H1 (cell line): ENCODE results near the gene SHANK2. TPM values are rescaled to one million over a fixed set of nuclear protein-coding genes. Genes with fewer than 3 reads are reported as not detected.

Source experiments
- CTCF ChIA-PET: fragments of 300-600 bp; sonication (Branson Sonifier 250); formaldehyde crosslinking; loops from one replicate; lab custom pipeline; 2021; ENCODE audit not compliant: partially characterized antibody; lab: Charles Lee
- POLR2A ChIA-PET: fragments of 300-600 bp; sonication (Branson Sonifier 250); formaldehyde crosslinking; loops from one replicate; lab custom pipeline; 2021; ENCODE audit warnings: inconsistent platforms; ENCODE audit not compliant: partially characterized antibody; lab: Charles Lee
- DNase-seq, 2 experiments: peaks; one replicate each; pipeline versions ENCODE4 v3.0.0 to v3.0.0-alpha.2; 2010 to 2022; ENCODE audit warnings: low spot score in 2 of 2, low read depth in 1 of 2, mixed read lengths in 1 of 2
- FAIRE-seq: peaks from 2 replicates; lab custom pipeline; 2011; peaks lifted over from hg19 to GRCh38; lab: Jason Lieb, UNC
- H2AFZ ChIP-seq: 2 replicates; pipeline ENCODE4 v1.8.1; 2012; ENCODE audit warnings: low read length, inconsistent platforms
- H2AK5ac ChIP-seq: 2 replicates; pipeline ENCODE4 v1.6.1; 2013; ENCODE audit warnings: low read depth, low read length
- H2BK120ac ChIP-seq: replicated peaks from 2 replicates; pipeline ENCODE3; 2013; ENCODE audit warnings: low read depth, low read length, inconsistent platforms
- H2BK12ac ChIP-seq: 2 replicates; pipeline ENCODE4 v1.6.1; 2013; ENCODE audit warnings: low read depth, low read length
- H2BK15ac ChIP-seq: 2 replicates; pipeline ENCODE4 v1.6.1; 2013; ENCODE audit warnings: low read length
- H2BK20ac ChIP-seq: 2 replicates; pipeline ENCODE4 v1.6.1; 2013; ENCODE audit warnings: low read length
- H2BK5ac ChIP-seq: 2 replicates; pipeline ENCODE4 v1.6.1; 2013; ENCODE audit warnings: low read depth, low read length
- H3K14ac ChIP-seq: 2 replicates; pipeline ENCODE4 v1.6.1; 2013; ENCODE audit warnings: inconsistent platforms; ENCODE audit not compliant: insufficient read length
- H3K18ac ChIP-seq: 2 replicates; pipeline ENCODE4 v1.6.1; 2013; ENCODE audit warnings: low read length; ENCODE audit errors: extremely low read depth
- H3K23ac ChIP-seq: 2 replicates; pipeline ENCODE4 v1.6.1; 2013; ENCODE audit warnings: inconsistent platforms; ENCODE audit not compliant: insufficient read length
- H3K23me2 ChIP-seq: 2 replicates; pipeline ENCODE4 v1.6.1; 2013; ENCODE audit warnings: low read depth, low read length
- H3K27ac ChIP-seq: 2 replicates; pipeline ENCODE4 v1.6.1; 2011; ENCODE audit warnings: low read depth, low read length, inconsistent platforms
- H3K27me3 ChIP-seq, 4 experiments: replicated peaks in 1 of 4; 1 replicate in 1 of 4; 2 replicates in 3 of 4; pipeline versions ENCODE4 v1.6.1 to v1.8.1; 2011 to 2013; ENCODE audit warnings: low read length in 3 of 4, mild to moderate bottlenecking in 3 of 4, inconsistent platforms in 2 of 4, mixed read lengths in 2 of 4, moderate library complexity in 1 of 4; ENCODE audit not compliant: control insufficient read depth in 3 of 4, insufficient read depth in 3 of 4; ENCODE audit errors: extremely low read depth in 1 of 4
- H3K36me3 ChIP-seq, 4 experiments: 2 replicates each; pipeline versions ENCODE4 v1.6.1 to v1.8.1; 2011 to 2013; ENCODE audit warnings: mild to moderate bottlenecking in 4 of 4, low read length in 3 of 4, moderate library complexity in 2 of 4, control low read depth in 1 of 4, inconsistent platforms in 1 of 4; ENCODE audit not compliant: insufficient read depth in 4 of 4, control insufficient read depth in 2 of 4
- H3K4ac ChIP-seq: replicated peaks from 2 replicates; pipeline ENCODE3; 2013; ENCODE audit warnings: low read length, low read depth, mixed read lengths, inconsistent platforms; ENCODE audit not compliant: insufficient read length
- H3K4me1 ChIP-seq, 4 experiments: replicated peaks in 1 of 4; 1 replicate in 1 of 4; 2 replicates in 3 of 4; pipeline versions ENCODE4 v1.6.1 to v1.8.1; 2011 to 2013; ENCODE audit warnings: low read length in 3 of 4, inconsistent platforms in 2 of 4, mixed read lengths in 1 of 4; ENCODE audit not compliant: insufficient read depth in 4 of 4, control insufficient read depth in 3 of 4
- H3K4me2 ChIP-seq, 2 experiments: 2 replicates each; pipeline versions ENCODE4 v1.6.1 to v1.8.1; 2011 to 2013; ENCODE audit warnings: low read depth in 2 of 2, low read length in 2 of 2, control low read depth in 1 of 2, inconsistent platforms in 1 of 2, mild to moderate bottlenecking in 1 of 2; ENCODE audit not compliant: insufficient read depth in 1 of 2
- H3K4me3 ChIP-seq, 4 experiments: fragments of 200-600, 300-600 bp in 1 of 4; sonication (generic), shearing (Covaris generic), sonication (Bioruptor Twin) in 1 of 4; 2 replicates each; pipeline versions ENCODE4 v1.5.1 to v1.8.1; 2011 to 2016; ENCODE audit warnings: low read length in 4 of 4, low read depth in 3 of 4, control low read depth in 2 of 4, inconsistent platforms in 2 of 4, mild to moderate bottlenecking in 2 of 4, mixed read lengths in 1 of 4, moderate library complexity in 1 of 4; ENCODE audit not compliant: insufficient read depth in 2 of 4; ENCODE audit errors: extremely low read depth in 1 of 4
- H3K56ac ChIP-seq: replicated peaks from 2 replicates; pipeline ENCODE3; 2013; ENCODE audit warnings: low read depth, mild to moderate bottlenecking, mixed read lengths, low read length, inconsistent platforms; ENCODE audit not compliant: insufficient read length
- H3K79me1 ChIP-seq: 2 replicates; pipeline ENCODE4 v1.6.1; 2013; ENCODE audit warnings: low read depth, low read length, control low read depth
- H3K79me2 ChIP-seq, 2 experiments: 2 replicates each; pipeline versions ENCODE4 v1.6.1 to v1.8.1; 2012 to 2013; ENCODE audit warnings: low read length in 2 of 2, mild to moderate bottlenecking in 2 of 2, inconsistent platforms in 1 of 2; ENCODE audit not compliant: insufficient read depth in 2 of 2, control insufficient read depth in 1 of 2
- H3K9ac ChIP-seq, 4 experiments: replicated peaks in 1 of 4; 1 replicate in 1 of 4; 2 replicates in 3 of 4; pipeline versions ENCODE4 v1.6.1 to v1.8.1; 2011 to 2013; ENCODE audit warnings: low read depth in 3 of 4, low read length in 3 of 4, control low read depth in 2 of 4, mild to moderate bottlenecking in 2 of 4, moderate library complexity in 2 of 4, inconsistent platforms in 1 of 4; ENCODE audit errors: extremely low read depth in 1 of 4
- H3K9me3 ChIP-seq, 2 experiments: 2 replicates each; pipeline versions ENCODE4 v1.6.1 to v1.8.1; 2012 to 2013; ENCODE audit warnings: mild to moderate bottlenecking in 2 of 2, moderate library complexity in 2 of 2, control low read depth in 1 of 2, inconsistent platforms in 1 of 2, low read depth in 1 of 2, low read length in 1 of 2, mixed read lengths in 1 of 2; ENCODE audit not compliant: insufficient read depth in 2 of 2
- H4K20me1 ChIP-seq, 2 experiments: replicated peaks in 1 of 2; 2 replicates each; pipeline versions ENCODE3 to v1.8.1; 2011 to 2013; ENCODE audit warnings: inconsistent platforms in 2 of 2, low read length in 2 of 2, mild to moderate bottlenecking in 1 of 2; ENCODE audit not compliant: insufficient read depth in 2 of 2, control insufficient read depth in 1 of 2
- H4K5ac ChIP-seq: 2 replicates; pipeline ENCODE4 v1.6.1; 2013; ENCODE audit warnings: low read length, low read depth, mixed read lengths, inconsistent platforms; ENCODE audit not compliant: insufficient read length
- H4K8ac ChIP-seq: 2 replicates; pipeline ENCODE4 v1.8.0; 2013; ENCODE audit warnings: mild to moderate bottlenecking, moderate library complexity, low read length, inconsistent platforms; ENCODE audit not compliant: insufficient read depth; ENCODE audit errors: extremely low read depth
- H4K91ac ChIP-seq: replicated peaks from 2 replicates; pipeline ENCODE3; 2013; ENCODE audit warnings: low read length, mixed read lengths, inconsistent platforms; ENCODE audit not compliant: insufficient read length
- BRCA1 ChIP-seq: IDR thresholded peaks from 2 replicates; pipeline ENCODE4 v1.6.1; 2012; ENCODE audit warnings: low read depth, low read length, improper control_type of control experiment
- CBX5 ChIP-seq: fragments of 300-800, 300-1000 bp; sonication (generic); IDR thresholded peaks from 2 replicates; pipeline ENCODE4 v1.7.1; 2016; ENCODE audit warnings: antibody characterized with exemption, low read length, low read depth
- CBX8 ChIP-seq: fragments of 300-800, 300-1000 bp; sonication (generic); IDR thresholded peaks from 2 replicates; pipeline ENCODE4 v1.7.1; 2016; ENCODE audit warnings: low read depth, low read length, borderline replicate concordance
- CREB1 ChIP-seq: IDR thresholded peaks from 2 replicates; pipeline ENCODE4 v1.6.1; 2012; ENCODE audit warnings: inconsistent platforms
- EP300 ChIP-seq, 2 experiments: IDR thresholded peaks; 1 replicate in 1 of 2; 2 replicates in 1 of 2; pipeline ENCODE4 v1.6.1; 2011 to 2012; ENCODE audit warnings: low read depth in 2 of 2, low read length in 2 of 2, mild to moderate bottlenecking in 2 of 2, borderline replicate concordance in 1 of 2, inconsistent platforms in 1 of 2, moderate library complexity in 1 of 2
- HDAC2 ChIP-seq, 2 experiments: fragments of 300-600 bp in 1 of 2; sonication (generic) in 1 of 2; IDR thresholded peaks; 2 replicates each; pipeline ENCODE4 v1.6.1; 2011 to 2012; ENCODE audit warnings: low read depth in 2 of 2, low read length in 2 of 2, mild to moderate bottlenecking in 2 of 2, moderate library complexity in 2 of 2, borderline replicate concordance in 1 of 2, inconsistent platforms in 1 of 2
- HDAC6 ChIP-seq: IDR thresholded peaks from one replicate; pipeline ENCODE4 v1.7.1; 2012; ENCODE audit warnings: low read depth, mild to moderate bottlenecking, inconsistent platforms, low read length, moderate library complexity
- RBBP5 ChIP-seq: IDR thresholded peaks from 2 replicates; pipeline ENCODE4 v1.7.1; 2012; ENCODE audit warnings: low read depth, mild to moderate bottlenecking, inconsistent platforms, low read length, moderate library complexity, borderline replicate concordance
- SRF ChIP-seq: IDR thresholded peaks from 2 replicates; pipeline ENCODE4 v1.6.1; 2011; ENCODE audit warnings: mild to moderate bottlenecking, low read depth, low read length, moderate library complexity
- WGBS, 2 experiments: shearing (Covaris generic) in 1 of 2; methylation state at CpG; one replicate each; pipeline versions ENCODE4 v1.1.6 to v1.1.7; 2013 to 2015; ENCODE audit warnings: low lambda C conversion rate in 2 of 2, mixed read lengths in 2 of 2, inconsistent platforms in 1 of 2, low coverage in 1 of 2, missing lambda C conversion rate in 1 of 2; ENCODE audit not compliant: insufficient replicate concordance in 2 of 2, insufficient coverage in 1 of 2, insufficient read length in 1 of 2; ENCODE audit errors: extremely low coverage in 1 of 2, missing lambda C conversion rate in 1 of 2; 5-methylcytosine and 5-hydroxymethylcytosine counted together
- polyA plus RNA-seq, 7 experiments: library from polyadenylated mRNA; depleted of rRNA in 3 of 7; stranded (reverse) in 5 of 7; unstranded in 2 of 7; fragments of >200 nt in 5 of 7; fragments of 200-250 nt in 2 of 7; gene quantifications; 1 replicate in 5 of 7; 2 replicates in 1 of 7; 4 replicates in 1 of 7; pipeline versions ENCODE4 v1.2.1 to v1.2.3, GENCODE V29; 2011 to 2013; ENCODE audit warnings: missing spikeins in 2 of 7, mixed read lengths in 2 of 7
- total RNA-seq: library from RNA; stranded (reverse); fragmentation: NEBNext Ultra II Directional; extraction: Animal tissue kit (Norgen Biotek cat#: 25700); gene quantifications from 2 replicates; pipeline ENCODE4 v1.2.1, GENCODE V29; 2021
- TF ChIP-seq, protein P1 (sequence below): IDR thresholded peaks from 2 replicates; pipeline ENCODE4 v1.6.1; 2011; ENCODE audit warnings: low read length, improper control_type of control experiment
- TF ChIP-seq, protein P2 (sequence below): IDR thresholded peaks from 2 replicates; pipeline ENCODE4 v1.6.1; 2012; ENCODE audit warnings: inconsistent platforms

The SHANK2 gene
- total and polyA plus RNA-seq, 2 of the 8 experiments (the other 6 are each of a cell fraction or from before 2014, with no cell fraction given): 10.1 to 54.2 TPM

GRCh38 chr11:71221201-71221600 is 31.2 kb downstream of the SHANK2 start:
- FAIRE-seq (no peak), DNase-seq (no peak)
- Histone ChIP-seq H3K4ac (no peak overlapping the region), H4K8ac (peak overlapping the region; percentile 75; the same call in 1 of the 2 replicates), H3K23ac (no peak overlapping the region), H3K9ac (no peak overlapping the region), H3K27ac (no peak overlapping the region), H2AFZ (no peak overlapping the region), H3K36me3 (peaks cover 2 to 10% (median 5%) of the 10 kb centered on the region in 4 experiments; a peak in 3 of 8 replicates), H3K79me2 (peaks cover 3 to 63% of the 10 kb centered on the region in 2 experiments; a peak in 3 of 4 replicates), H4K20me1 (peaks cover 2 to 13% of the 10 kb centered on the region in 2 experiments), H3K9me3 (no peaks in the 10 kb centered on the region), H3K14ac (no peak overlapping the region), H3K56ac (no peak overlapping the region), H2BK20ac (no peak overlapping the region), H3K18ac (no peak overlapping the region), H4K91ac (peak overlapping the region; percentile 50), H2BK120ac (no peak overlapping the region), H4K5ac (no peak overlapping the region), H3K4me2 (no peak overlapping the region), H3K23me2 (no peaks in the 10 kb centered on the region), H3K4me1 (peaks cover 0 to 3% (median 1%) of the 10 kb centered on the region in 4 experiments; a peak in 3 of 7 replicates), H2BK15ac (no peak overlapping the region)
- POLR2A ChIA-PET: interaction anchor here (1.3 kb wide), 1 partner anchor 26 kb away, joined by 5 read pairs; no protein-coding TSS in a partner anchor
- 81% methylated on average over 4 of the region's 4 CpGs; no CpG with 5 or more reads in 1 of the 2 experiments for WGBS, 2 experiments
- TF ChIP-seq BRCA1 (no peak), CREB1 (no peak), SRF (no peak), HDAC6 (no peak), HDAC2 (IDR thresholded peaks at IDR 0.05; ENCODE audit: borderline replicate concordance in 1 of 2, low read depth in 2 of 2, low read length in 2 of 2) (no peak), EP300 (IDR thresholded peaks at IDR 0.05; ENCODE audit: borderline replicate concordance in 1 of 2, low read depth in 2 of 2, low read length in 2 of 2) (no peak), CBX8 (no peak), CBX5 (no peak), RBBP5 (no peak)
- TF ChIP-seq, protein P1, sequence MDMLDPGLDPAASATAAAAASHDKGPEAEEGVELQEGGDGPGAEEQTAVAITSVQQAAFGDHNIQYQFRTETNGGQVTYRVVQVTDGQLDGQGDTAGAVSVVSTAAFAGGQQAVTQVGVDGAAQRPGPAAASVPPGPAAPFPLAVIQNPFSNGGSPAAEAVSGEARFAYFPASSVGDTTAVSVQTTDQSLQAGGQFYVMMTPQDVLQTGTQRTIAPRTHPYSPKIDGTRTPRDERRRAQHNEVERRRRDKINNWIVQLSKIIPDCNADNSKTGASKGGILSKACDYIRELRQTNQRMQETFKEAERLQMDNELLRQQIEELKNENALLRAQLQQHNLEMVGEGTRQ: no peak
- TF ChIP-seq, protein P2, sequence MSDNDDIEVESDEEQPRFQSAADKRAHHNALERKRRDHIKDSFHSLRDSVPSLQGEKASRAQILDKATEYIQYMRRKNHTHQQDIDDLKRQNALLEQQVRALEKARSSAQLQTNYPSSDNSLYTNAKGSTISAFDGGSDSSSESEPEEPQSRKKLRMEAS: no peak
- TF ChIP-seq, all 59 proteins: peak for 0
- Histone ChIP-seq H3K4me3 (no peak overlapping the region), H2BK5ac (no peak overlapping the region), H3K79me1 (peaks cover 15% of the 10 kb centered on the region; the same call in 1 of the 2 replicates), H3K27me3 (no peaks in the 10 kb centered on the region), H2AK5ac (no peak overlapping the region), H2BK12ac (no peak overlapping the region)
- CTCF ChIA-PET: no interaction called here
